SJSA1 (cell line): Measurements from ENCODE around the gene DOCK10. TPM values are rescaled to one million over a fixed set of nuclear protein-coding genes. Genes with fewer than 3 reads are reported as not detected.

ENCODE experiments used
- DNase-seq, 2 experiments: peaks; one replicate each; pipeline ENCODE4 v3.0.0-alpha.2; 2015 to 2020; ENCODE audit warnings: low spot score in 2 of 2, low read depth in 1 of 2
- H3K27ac ChIP-seq: fragments of 250-450 bp; sonication (Bioruptor Pico); 2 replicates; pipeline ENCODE4 v1.5.1; 2020; ENCODE audit warnings: mild to moderate bottlenecking, moderate library complexity
- H3K27me3 ChIP-seq: fragments of 250-450 bp; sonication (Bioruptor Pico); replicated peaks from 2 replicates; pipeline ENCODE4 v1.5.1; 2020; ENCODE audit warnings: mild to moderate bottlenecking, moderate library complexity
- H3K36me3 ChIP-seq: fragments of 250-450 bp; sonication (Bioruptor Pico); 2 replicates; pipeline ENCODE4 v1.5.1; 2020; ENCODE audit warnings: mild to moderate bottlenecking
- H3K4me1 ChIP-seq: fragments of 250-450 bp; sonication (Bioruptor Pico); replicated peaks from 2 replicates; pipeline ENCODE4 v1.6.1; 2021; ENCODE audit warnings: mild to moderate bottlenecking
- H3K4me3 ChIP-seq: fragments of 250-450 bp; sonication (Bioruptor Pico); 2 replicates; pipeline ENCODE4 v1.5.1; 2020; ENCODE audit warnings: mild to moderate bottlenecking
- H3K9me3 ChIP-seq: fragments of 250-450 bp; sonication (Bioruptor Pico); replicated peaks from 2 replicates; pipeline ENCODE4 v1.5.1; 2020; ENCODE audit warnings: mild to moderate bottlenecking
- total RNA-seq: library from RNA; depleted of rRNA; stranded (reverse); fragments of >200 nt; shearing (Covaris generic); gene quantifications from 2 replicates; pipeline ENCODE4 v1.2.3, GENCODE V29; 2014

Gene DOCK10
- total RNA-seq, 1 experiment from 2014 or later = 32.6 TPM

- Histone ChIP-seq H3K27ac (no peak overlapping the region), H3K27me3 (no peaks in the 10 kb centered on the region), H3K4me1 (no peaks in the 10 kb centered on the region), H3K9me3 (no peaks in the 10 kb centered on the region), H3K4me3 (no peak overlapping the region), H3K36me3 (no peaks in the 10 kb centered on the region)
- DNase-seq = no peak
Observed at GRCh38 chr2:225017098-225017685, 25.1 kb downstream of the DOCK10 start.

- Histone ChIP-seq H3K4me3 (no peak overlapping the region), H3K27me3 (no peaks in the 10 kb centered on the region), H3K9me3 (no peaks in the 10 kb centered on the region), H3K27ac (no peak overlapping the region), H3K4me1 (peaks cover 9% of the 10 kb centered on the region), H3K36me3 (no peaks in the 10 kb centered on the region)
- DNase-seq = no peak
Observed at GRCh38 chr2:225013425-225014365, 28.6 kb downstream of the DOCK10 start.

- DNase-seq = no peak
- Histone ChIP-seq H3K9me3 (no peaks in the 10 kb centered on the region), H3K27me3 (no peaks in the 10 kb centered on the region), H3K4me3 (no peak overlapping the region), H3K27ac (no peak overlapping the region), H3K4me1 (peaks cover 9% of the 10 kb centered on the region), H3K36me3 (no peaks in the 10 kb centered on the region)
Observed at GRCh38 chr2:225011585-225011984, 30.7 kb downstream of the DOCK10 start.

GRCh38 chr2:225010804-225011203 lies 31.5 kb downstream of the DOCK10 start:
- DNase-seq = peak in 1 of 2 experiments; percentile 31
- Histone ChIP-seq H3K4me1 (peaks cover 9% of the 10 kb centered on the region), H3K4me3 (no peak overlapping the region), H3K9me3 (no peaks in the 10 kb centered on the region), H3K27ac (0 out of 2 replicates have a peak overlapping the region, but pooled peaks have one; percentile 17), H3K36me3 (no peaks in the 10 kb centered on the region), H3K27me3 (no peaks in the 10 kb centered on the region)

DNA sequence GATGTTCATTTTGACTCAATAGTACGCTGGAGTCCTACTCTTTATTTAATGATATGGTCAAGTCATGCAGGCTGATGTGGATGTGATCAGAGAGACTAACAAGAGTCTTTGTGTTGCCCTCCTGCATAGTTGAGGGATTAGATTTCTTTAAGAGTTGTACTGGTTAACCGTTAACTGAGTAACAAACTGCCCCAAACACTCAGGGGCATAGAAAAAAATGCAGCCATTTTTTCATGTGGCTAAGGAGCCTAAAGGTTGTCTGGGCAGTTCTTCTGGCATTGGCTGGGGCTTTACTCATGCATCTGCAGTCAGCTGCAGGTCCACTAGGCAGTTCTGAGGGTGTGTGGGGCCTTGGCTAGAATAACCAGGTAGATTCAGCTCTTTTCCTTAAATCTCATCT lies 32.5 kb downstream of the DOCK10 start:
- Histone ChIP-seq H3K9me3 (no peaks in the 10 kb centered on the region), H3K27ac (no peak overlapping the region), H3K36me3 (no peaks in the 10 kb centered on the region), H3K4me1 (peaks cover 9% of the 10 kb centered on the region), H3K27me3 (no peaks in the 10 kb centered on the region), H3K4me3 (no peak overlapping the region)
- no peak for DNase-seq

- no peaks in the 10 kb centered on the region for H3K9me3 ChIP-seq
- H3K27me3 ChIP-seq = no peaks in the 10 kb centered on the region
- H3K36me3 ChIP-seq = no peaks in the 10 kb centered on the region
- H3K27ac ChIP-seq = no peak overlapping the region
- H3K4me1 ChIP-seq = peaks cover 9% of the 10 kb centered on the region
- H3K4me3 ChIP-seq = no peak overlapping the region
- no peak for DNase-seq
Observed at GRCh38 chr2:225008935-225009334, 33.3 kb downstream of the DOCK10 start.

DNA sequence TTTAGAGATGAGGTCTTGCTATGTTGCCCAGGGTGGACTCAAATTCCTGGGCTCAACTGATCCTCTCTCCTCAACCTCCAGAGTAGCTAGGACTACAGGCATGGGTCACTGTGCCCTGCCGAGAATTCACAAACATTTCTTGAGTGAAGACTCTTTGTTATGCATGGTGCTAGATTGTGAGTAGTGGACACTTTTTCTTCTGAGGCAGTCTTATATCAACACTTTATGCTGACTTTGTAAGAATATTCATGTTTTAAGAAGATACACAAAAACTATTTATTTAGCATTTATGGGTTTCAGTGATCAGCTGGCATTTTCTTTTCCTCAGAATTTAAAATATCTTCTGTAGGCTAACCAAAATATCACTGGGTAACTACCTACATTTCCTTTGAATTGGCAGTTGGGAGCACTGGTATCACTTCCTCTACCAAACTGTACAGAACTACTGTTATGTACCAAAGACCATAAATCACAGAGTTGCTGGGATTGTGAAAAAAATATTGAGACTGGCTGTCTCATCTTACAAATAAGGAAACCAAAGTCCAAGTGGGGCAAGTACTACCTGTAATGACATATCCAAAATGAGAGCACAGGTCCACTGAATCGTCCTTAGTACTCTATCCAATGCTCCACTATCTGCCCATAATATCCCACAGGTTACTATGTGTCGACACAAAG lies 34.0 kb downstream of the DOCK10 start:
- DNase-seq = no peak
- H3K27me3 ChIP-seq = no peaks in the 10 kb centered on the region
- no peak overlapping the region for H3K27ac ChIP-seq
- no peak overlapping the region for H3K4me3 ChIP-seq
- H3K9me3 ChIP-seq = no peaks in the 10 kb centered on the region
- no peaks in the 10 kb centered on the region for H3K36me3 ChIP-seq
- H3K4me1 ChIP-seq = peaks cover 9% of the 10 kb centered on the region

DNA sequence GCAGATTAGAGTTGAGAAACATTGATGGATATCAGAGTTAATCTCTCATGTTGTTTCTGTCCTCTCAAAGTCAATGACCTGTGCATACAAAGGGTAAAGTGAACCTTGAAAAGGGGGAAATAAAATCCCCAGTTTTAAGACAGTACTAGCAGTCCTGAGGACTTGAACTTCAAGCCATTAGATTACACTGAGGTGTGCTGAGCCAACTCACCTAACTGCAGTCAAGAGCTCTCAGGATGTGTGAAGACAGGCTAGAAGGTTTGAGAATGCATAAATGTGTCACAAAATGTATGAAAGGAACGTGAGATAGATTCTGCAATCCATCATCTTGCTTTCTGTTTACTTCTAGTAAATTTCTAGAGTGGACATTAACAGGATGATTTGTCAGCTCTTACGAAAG lies 35.5 kb downstream of the DOCK10 start:
- Histone ChIP-seq H3K9me3 (no peaks in the 10 kb centered on the region), H3K4me3 (no peak overlapping the region), H3K36me3 (no peaks in the 10 kb centered on the region), H3K27ac (no peak overlapping the region), H3K27me3 (no peaks in the 10 kb centered on the region), H3K4me1 (peaks cover 9% of the 10 kb centered on the region)
- DNase-seq = no peak

DNA sequence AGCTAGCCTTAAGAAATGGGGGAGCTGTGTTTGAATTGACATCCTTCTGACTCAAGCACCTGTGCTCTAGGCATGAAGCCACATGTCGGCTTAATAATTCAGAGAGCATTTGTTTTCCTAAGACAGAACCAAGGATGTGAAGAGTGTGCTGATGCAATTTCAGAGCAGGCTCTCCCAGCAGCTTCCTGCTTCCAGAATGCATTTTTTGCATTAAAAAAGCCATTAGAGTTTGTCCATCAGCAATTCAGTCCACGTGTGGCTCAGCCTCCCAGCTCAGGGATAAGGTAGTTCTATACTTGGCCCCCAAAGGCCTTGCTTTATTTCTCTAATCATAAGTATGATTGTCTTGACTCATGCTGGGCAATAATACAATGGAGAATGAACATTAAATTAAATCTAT lies 37.7 kb downstream of the DOCK10 start:
- no peak for DNase-seq
- Histone ChIP-seq H3K27ac (no peak overlapping the region), H3K36me3 (no peaks in the 10 kb centered on the region), H3K4me3 (no peak overlapping the region), H3K27me3 (no peaks in the 10 kb centered on the region), H3K9me3 (no peaks in the 10 kb centered on the region), H3K4me1 (no peaks in the 10 kb centered on the region)

GRCh38 chr2:225002656-225003045 lies 39.6 kb downstream of the DOCK10 start:
- Histone ChIP-seq H3K27me3 (no peaks in the 10 kb centered on the region), H3K4me3 (no peak overlapping the region), H3K9me3 (no peaks in the 10 kb centered on the region), H3K36me3 (no peaks in the 10 kb centered on the region), H3K27ac (no peak overlapping the region), H3K4me1 (no peaks in the 10 kb centered on the region)
- DNase-seq = no peak

GRCh38 chr2:225002039-225002655 lies 40.1 kb downstream of the DOCK10 start:
- Histone ChIP-seq H3K9me3 (no peaks in the 10 kb centered on the region), H3K27me3 (no peaks in the 10 kb centered on the region), H3K27ac (no peak overlapping the region), H3K4me3 (no peak overlapping the region), H3K36me3 (no peaks in the 10 kb centered on the region), H3K4me1 (no peaks in the 10 kb centered on the region)
- DNase-seq = peak; percentile 50 to 66

GRCh38 chr2:224999754-225000153 lies 42.5 kb downstream of the DOCK10 start:
- no peak for DNase-seq
- Histone ChIP-seq H3K9me3 (no peaks in the 10 kb centered on the region), H3K4me1 (no peaks in the 10 kb centered on the region), H3K27me3 (no peaks in the 10 kb centered on the region), H3K36me3 (no peaks in the 10 kb centered on the region), H3K27ac (no peak overlapping the region), H3K4me3 (no peak overlapping the region)

GRCh38 chr2:224999321-224999720 lies 42.9 kb downstream of the DOCK10 start:
- Histone ChIP-seq H3K27me3 (no peaks in the 10 kb centered on the region), H3K4me1 (no peaks in the 10 kb centered on the region), H3K9me3 (no peaks in the 10 kb centered on the region), H3K27ac (no peak overlapping the region), H3K36me3 (no peaks in the 10 kb centered on the region), H3K4me3 (no peak overlapping the region)
- no peak for DNase-seq

DNA sequence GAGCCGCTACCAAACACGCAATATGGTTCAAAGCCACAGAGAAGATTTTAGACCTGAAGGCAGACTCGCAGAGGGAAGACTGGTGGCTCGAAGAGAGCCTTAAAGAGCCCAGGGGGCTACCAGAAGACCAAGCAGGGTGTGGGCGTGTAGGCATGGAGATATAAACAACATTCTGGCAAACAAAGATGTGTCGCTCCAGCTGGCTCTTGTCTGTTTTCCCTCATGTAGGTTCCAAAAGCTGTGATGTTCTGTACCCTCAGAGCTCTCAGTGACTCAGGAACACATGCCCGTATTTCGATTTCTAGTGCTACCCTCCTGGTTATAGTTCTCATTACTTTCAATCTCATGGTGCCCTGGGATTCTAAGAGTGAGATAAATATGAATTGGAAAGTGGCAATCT lies 44.5 kb downstream of the DOCK10 start:
- Histone ChIP-seq H3K4me1 (no peaks in the 10 kb centered on the region), H3K27me3 (no peaks in the 10 kb centered on the region), H3K27ac (no peak overlapping the region), H3K36me3 (no peaks in the 10 kb centered on the region), H3K9me3 (no peaks in the 10 kb centered on the region), H3K4me3 (no peak overlapping the region)
- DNase-seq = no peak
